Activated T-helper 17 cell treated with anti-CD3 and anti-CD28 coated beads, Interleukin-2, amount 50 U/mL, for 72 hours (primary cell): ENCODE measurements around the gene CCNK. TPM values are rescaled to one million over a fixed set of nuclear protein-coding genes. Genes with fewer than 3 reads are reported as not detected.

ENCODE experiments used
- ATAC-seq: fragments of 150-1000 bp; cut with Tn5 transposase; replicated peaks from 2 replicates; pipeline ENCODE4 v1.10.0; 2021; ENCODE audit warnings: mild to moderate bottlenecking, moderate library complexity
- H3K27ac Mint-ChIP-seq: one replicate; pipeline ENCODE4 v1.8.0; 2022; ENCODE audit warnings: mixed read lengths
- H3K27me3 Mint-ChIP-seq: one replicate; pipeline ENCODE4 v1.8.0; 2022; ENCODE audit warnings: mixed read lengths
- H3K36me3 Mint-ChIP-seq: one replicate; pipeline ENCODE4 v1.8.0; 2022; ENCODE audit warnings: low read depth, mild to moderate bottlenecking, mixed read lengths
- H3K4me1 Mint-ChIP-seq: one replicate; pipeline ENCODE4 v1.8.0; 2022; ENCODE audit warnings: mixed read lengths
- H3K4me3 Mint-ChIP-seq: one replicate; pipeline ENCODE4 v1.8.0; 2022; ENCODE audit warnings: mild to moderate bottlenecking, mixed read lengths
- H3K9me3 Mint-ChIP-seq: one replicate; pipeline ENCODE4 v1.8.0; 2022; ENCODE audit warnings: mixed read lengths
- total RNA-seq, 2 donors: library from RNA; stranded (reverse); gene quantifications; one replicate each; pipeline ENCODE4 v1.2.3, GENCODE V29; 2022

Gene CCNK
- total RNA-seq: 10 to 100 TPM; 65.7 to 89.0 TPM

DNA sequence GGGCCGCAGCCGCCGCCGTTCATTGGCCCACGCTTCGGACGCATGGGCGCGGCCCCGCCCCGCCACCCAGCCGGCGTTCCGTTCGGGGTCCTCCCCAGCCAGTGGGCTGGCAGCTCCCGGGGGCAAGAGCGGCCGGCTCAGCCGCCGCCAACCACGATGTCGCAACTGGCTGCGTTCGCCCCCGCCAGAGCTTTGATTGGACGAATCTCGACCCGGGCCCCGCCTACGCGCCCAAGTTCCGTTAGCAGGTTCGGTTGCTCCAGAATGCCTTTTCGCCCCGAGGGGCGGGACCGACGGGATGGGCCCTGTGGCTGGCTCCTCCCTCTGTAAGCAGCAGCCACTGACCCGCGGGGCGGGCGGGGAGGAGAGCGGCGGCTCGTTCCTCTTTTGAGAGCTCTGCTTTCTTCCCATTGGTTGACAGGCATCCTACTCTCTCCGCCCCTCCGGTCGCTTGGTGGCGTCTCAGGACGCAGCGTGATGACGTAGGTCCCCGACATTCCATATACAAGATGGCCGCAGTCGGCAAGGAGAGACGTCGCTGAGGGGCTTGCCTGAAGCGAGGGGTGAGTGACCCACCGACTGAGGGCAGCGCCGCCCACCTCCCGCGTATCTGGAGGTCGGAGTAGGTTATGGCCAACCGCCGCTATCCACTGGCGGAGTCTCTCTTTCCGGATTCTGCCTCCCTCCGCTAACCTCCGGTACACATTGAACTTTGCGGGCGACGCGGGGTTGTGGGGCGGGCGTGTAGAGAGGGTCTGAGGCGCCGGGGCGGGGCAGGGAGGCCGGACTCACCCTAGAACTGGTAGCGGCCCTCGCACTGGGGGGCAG is at the start of gene CCNK:
Gene CCNK, plus strand, starts transcription at position 493 of the 828 bp plus-strand sequence. CDS start 11,269 bp downstream, outside the sequence.
- Mint-ChIP-seq H3K4me1 (peaks cover 34% of the 10 kb centered on the region), H3K36me3 (peaks cover 20% of the 10 kb centered on the region), H3K4me3 (peak within 1 kb of the TSS; percentile 98), H3K9me3 (no peaks in the 10 kb centered on the region), H3K27me3 (no peaks in the 10 kb centered on the region), H3K27ac (peak within 1 kb of the TSS; percentile 97)
- ATAC-seq: peak; percentile 93

DNA sequence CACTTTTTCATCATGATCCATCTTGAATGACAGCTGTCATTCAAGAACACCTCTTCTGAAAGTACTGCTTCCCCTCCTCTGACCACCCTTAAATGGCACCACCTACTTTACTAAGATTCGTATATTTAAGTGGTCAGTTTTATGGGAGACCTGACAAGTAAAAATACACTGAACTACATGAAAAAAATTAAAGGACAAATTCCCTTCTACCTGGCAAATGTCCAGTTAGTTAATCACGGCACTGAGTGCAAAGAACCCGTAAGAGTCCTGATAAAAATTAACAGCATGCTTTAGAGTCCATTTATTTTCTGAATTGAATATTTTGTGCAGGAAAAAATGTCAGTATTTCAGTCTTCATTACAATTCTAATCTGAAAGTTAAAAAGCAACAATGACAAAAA is 49.2 kb upstream of the CCNK start:
- H3K27ac Mint-ChIP-seq: peak overlapping the region; percentile 63
- H3K4me1 Mint-ChIP-seq: peaks cover 27% of the 10 kb centered on the region
- no peak overlapping the region for H3K4me3 Mint-ChIP-seq
- ATAC-seq: no peak
- peaks cover 74% of the 10 kb centered on the region for H3K36me3 Mint-ChIP-seq
- H3K9me3 Mint-ChIP-seq: peaks cover 4% of the 10 kb centered on the region
- no peaks in the 10 kb centered on the region for H3K27me3 Mint-ChIP-seq

DNA sequence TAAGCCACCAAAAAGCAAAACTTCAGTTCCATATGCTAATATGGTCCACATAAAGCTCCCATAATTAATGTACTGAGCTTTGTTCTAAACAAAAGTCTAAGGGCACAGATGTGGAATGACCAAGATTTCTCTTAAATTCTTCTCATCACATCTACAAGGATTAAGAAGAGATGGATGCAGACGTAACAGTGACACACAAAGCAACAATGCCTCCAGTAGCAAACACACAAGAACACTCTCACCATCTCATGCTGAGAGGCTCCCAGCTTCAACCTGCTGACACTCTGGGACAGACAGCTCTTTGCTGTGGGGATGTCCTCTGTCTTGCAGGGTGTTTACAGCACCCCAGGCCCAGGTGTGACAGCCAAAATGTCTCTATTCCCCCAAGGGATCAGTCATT is 48.7 kb upstream of the CCNK start:
- no peak for ATAC-seq
- peak overlapping the region; percentile 63 for H3K27ac Mint-ChIP-seq
- peaks cover 32% of the 10 kb centered on the region for H3K4me1 Mint-ChIP-seq
- H3K27me3 Mint-ChIP-seq: no peaks in the 10 kb centered on the region
- H3K4me3 Mint-ChIP-seq: no peak overlapping the region
- peaks cover 4% of the 10 kb centered on the region for H3K9me3 Mint-ChIP-seq
- H3K36me3 Mint-ChIP-seq: peaks cover 72% of the 10 kb centered on the region

DNA sequence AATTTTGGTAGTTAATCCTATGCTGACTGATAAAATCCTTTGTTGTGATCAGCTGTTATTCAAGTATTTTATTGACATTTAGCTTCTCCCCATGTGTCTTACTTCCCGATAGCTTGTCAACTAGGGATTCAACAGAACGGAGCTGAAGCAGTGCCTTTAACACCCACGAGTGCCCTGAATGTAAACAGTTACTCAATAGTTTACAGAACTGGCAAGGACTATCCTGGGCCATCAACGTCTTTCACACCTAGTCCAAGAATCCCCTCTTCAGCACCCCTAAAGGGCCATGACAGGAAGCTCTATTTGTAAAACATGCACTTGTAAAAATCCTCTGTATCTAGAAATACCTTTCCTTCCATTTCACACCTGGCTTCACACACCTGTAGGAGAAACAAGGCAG is 45.9 kb upstream of the CCNK start:
- H3K27me3 Mint-ChIP-seq: no peaks in the 10 kb centered on the region
- peaks cover 34% of the 10 kb centered on the region for H3K4me1 Mint-ChIP-seq
- H3K9me3 Mint-ChIP-seq: no peaks in the 10 kb centered on the region
- H3K4me3 Mint-ChIP-seq: peak overlapping the region; percentile 51
- peaks cover 58% of the 10 kb centered on the region for H3K36me3 Mint-ChIP-seq
- peak overlapping the region; percentile 39 for H3K27ac Mint-ChIP-seq
- ATAC-seq: no peak

DNA sequence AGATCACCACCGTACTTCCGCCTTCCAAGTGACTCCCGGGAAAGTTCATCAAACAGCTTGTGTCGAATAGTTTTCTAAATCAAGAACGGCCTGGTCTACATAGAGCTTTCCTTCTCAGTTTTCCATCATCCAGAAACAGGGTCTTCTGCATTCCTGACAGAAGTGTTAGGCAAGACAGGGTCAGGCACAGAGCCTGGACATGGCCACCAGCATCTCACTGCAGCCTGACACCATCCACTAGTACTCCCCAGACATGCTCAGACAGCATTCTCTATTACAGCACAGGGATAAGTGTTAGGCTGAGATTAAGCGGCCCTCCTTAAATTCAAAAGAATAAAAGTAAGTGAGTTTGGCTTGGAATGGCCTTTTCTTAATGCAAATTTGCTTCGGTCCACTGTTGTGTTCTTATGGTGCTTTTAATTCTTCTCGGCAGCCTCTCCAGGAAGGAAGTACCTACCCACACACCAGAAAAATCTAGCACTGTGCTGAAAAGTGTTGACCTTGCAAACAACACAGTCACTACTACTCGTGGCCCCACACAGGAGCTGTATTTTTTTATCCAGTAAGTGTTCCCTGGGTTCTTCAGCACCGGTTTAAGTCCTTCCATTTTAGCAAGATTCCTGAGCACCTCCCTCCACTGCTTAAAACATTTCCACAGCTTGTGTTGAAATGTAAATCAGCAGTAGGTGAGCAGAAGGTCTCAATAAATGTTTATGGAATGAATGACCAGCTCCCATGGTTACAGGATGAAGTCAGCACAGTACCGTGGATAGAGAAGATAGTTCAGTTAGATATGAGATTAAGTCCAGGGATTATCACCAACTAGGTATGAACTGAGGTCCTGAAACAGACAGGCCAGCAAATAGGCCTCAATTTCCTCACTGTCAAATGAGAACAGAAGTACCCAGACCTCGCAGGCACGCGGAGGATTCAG is 44.7 kb upstream of the CCNK start:
- no peaks in the 10 kb centered on the region for H3K9me3 Mint-ChIP-seq
- ATAC-seq: peak; percentile 90
- H3K4me1 Mint-ChIP-seq: peaks cover 29% of the 10 kb centered on the region
- no peaks in the 10 kb centered on the region for H3K27me3 Mint-ChIP-seq
- H3K36me3 Mint-ChIP-seq: peaks cover 51% of the 10 kb centered on the region
- H3K4me3 Mint-ChIP-seq: peak overlapping the region; percentile 51
- peak overlapping the region; percentile 39 for H3K27ac Mint-ChIP-seq

DNA sequence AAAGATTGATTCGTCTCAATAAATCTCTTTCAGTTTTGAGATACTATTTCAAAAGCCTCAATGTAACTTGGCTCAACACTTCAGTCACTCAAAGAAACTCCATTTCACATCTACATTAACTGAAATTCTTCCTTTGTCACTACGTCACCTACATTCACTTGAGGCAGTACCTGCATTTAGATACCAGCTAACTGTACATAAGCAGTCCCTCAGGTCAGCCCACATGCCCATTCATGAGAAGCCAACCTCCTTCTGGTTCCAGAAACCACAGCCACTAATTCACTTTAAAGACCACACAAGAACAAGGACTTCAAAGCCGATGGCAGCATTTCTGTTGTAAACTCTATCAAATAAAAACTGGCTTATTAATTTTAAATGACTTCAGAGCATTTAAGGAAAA is 43.5 kb upstream of the CCNK start:
- peaks cover 48% of the 10 kb centered on the region for H3K36me3 Mint-ChIP-seq
- peaks cover 38% of the 10 kb centered on the region for H3K4me1 Mint-ChIP-seq
- peak overlapping the region; percentile 51 for H3K4me3 Mint-ChIP-seq
- no peaks in the 10 kb centered on the region for H3K27me3 Mint-ChIP-seq
- ATAC-seq: no peak
- no peaks in the 10 kb centered on the region for H3K9me3 Mint-ChIP-seq
- peak overlapping the region; percentile 39 for H3K27ac Mint-ChIP-seq

DNA sequence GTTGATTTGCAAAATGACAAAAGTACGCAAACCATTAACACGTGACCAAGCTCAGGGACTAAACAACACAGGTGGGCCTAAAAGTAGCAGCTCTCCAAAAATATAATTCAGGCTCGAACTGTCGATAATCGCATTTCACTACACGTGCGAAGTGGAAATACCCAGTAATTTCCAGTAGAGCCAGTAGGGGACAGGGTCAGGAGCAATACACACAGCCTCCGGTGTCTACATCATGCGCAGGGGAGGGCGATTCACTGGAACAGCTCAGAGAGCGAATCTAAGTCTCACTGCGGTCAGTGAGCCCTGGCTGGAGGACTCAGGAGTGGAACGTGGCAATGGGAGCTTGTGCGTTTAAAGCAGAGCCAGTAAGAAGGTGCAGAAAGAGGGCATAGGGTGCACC is 40.9 kb upstream of the CCNK start:
- Mint-ChIP-seq H3K27ac (no peak overlapping the region), H3K36me3 (peaks cover 58% of the 10 kb centered on the region), H3K4me3 (no peak overlapping the region), H3K4me1 (peaks cover 36% of the 10 kb centered on the region), H3K9me3 (no peaks in the 10 kb centered on the region), H3K27me3 (no peaks in the 10 kb centered on the region)
- no peak for ATAC-seq

DNA sequence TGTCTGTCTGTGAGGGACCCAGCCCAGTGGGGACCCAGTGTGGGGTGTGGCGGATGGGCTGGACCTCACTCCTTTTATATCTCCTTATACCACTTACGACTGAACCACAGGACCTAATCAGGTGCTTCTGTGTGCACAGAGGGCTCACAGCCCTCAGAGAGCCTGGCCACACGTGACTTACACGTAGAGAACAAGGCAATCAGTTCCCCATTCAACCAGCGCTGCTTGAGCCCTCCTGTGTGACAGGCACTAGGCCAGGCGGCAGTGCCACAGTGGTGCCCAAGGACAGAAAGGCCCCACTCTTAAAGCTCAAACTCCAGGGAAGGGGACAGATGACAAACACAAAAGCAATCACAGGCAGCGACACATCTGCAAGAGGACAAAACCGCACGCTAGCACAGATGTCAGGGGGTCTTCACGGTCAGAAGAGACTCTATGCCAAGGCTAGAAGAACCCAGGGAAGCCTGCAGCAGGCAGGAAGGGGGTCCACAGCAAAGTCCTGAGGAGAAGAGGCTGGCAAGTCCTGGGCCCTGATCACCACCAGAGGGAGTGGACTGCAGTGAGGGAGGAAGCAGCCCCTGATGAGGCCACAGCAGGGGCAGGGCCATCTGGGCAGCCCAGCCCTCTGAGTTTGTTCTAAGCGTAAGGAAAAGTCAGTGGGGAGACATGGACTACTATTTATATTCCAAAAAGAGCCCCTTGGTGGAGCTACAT is 39.9 kb upstream of the CCNK start:
- ATAC-seq: peak; percentile 15
- peaks cover 61% of the 10 kb centered on the region for H3K36me3 Mint-ChIP-seq
- no peaks in the 10 kb centered on the region for H3K9me3 Mint-ChIP-seq
- H3K4me1 Mint-ChIP-seq: peaks cover 28% of the 10 kb centered on the region
- peak overlapping the region; percentile 12 for H3K27ac Mint-ChIP-seq
- H3K27me3 Mint-ChIP-seq: no peaks in the 10 kb centered on the region
- peak overlapping the region; percentile 11 for H3K4me3 Mint-ChIP-seq

DNA sequence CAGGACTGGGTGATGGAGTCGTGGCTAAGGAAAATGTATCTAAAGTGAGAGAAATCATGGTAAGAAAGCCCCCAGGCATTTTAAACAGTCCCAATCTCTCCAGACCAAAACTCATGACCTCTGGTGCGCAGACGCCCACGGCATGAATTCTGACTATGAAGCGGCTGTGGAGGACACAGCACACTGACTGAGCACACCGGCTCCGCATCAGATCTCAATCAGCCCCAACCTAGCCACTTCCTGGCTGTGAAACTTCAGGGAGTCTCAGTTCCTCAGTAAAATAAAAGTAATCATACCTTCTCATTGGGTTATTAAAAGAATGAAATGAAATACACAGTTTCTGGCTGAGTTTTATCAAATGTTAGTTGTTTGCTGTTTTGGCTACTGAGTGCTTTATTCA is 39.3 kb upstream of the CCNK start:
- Mint-ChIP-seq H3K27me3 (no peaks in the 10 kb centered on the region), H3K36me3 (peaks cover 63% of the 10 kb centered on the region), H3K9me3 (no peaks in the 10 kb centered on the region), H3K4me1 (peaks cover 25% of the 10 kb centered on the region), H3K4me3 (peak overlapping the region; percentile 11), H3K27ac (peak overlapping the region; percentile 12)
- peak; percentile 89 for ATAC-seq

DNA sequence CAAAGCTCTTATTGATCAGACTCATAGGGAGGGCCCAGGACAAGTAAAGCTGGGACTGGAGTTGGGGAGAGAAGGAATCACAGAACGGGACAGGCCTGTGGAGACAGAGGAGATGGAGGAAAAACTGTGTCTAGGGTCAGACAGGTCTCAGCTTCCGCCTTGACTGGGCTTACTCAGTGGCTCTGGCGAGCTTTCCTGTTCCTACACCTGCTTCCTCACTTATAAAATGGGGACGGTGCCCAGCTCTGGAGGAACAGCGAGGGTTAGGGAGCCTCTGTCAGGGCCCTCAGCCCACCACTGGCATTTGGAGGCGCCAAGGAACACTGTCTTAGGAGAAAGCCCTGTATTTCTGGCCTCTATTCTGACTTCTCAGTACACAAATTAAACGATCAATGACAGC is 35.3 kb upstream of the CCNK start:
- Mint-ChIP-seq H3K36me3 (peaks cover 85% of the 10 kb centered on the region), H3K4me1 (peaks cover 13% of the 10 kb centered on the region), H3K27ac (peak overlapping the region; percentile 70), H3K9me3 (no peaks in the 10 kb centered on the region), H3K4me3 (no peak overlapping the region), H3K27me3 (no peaks in the 10 kb centered on the region)
- ATAC-seq: no peak

DNA sequence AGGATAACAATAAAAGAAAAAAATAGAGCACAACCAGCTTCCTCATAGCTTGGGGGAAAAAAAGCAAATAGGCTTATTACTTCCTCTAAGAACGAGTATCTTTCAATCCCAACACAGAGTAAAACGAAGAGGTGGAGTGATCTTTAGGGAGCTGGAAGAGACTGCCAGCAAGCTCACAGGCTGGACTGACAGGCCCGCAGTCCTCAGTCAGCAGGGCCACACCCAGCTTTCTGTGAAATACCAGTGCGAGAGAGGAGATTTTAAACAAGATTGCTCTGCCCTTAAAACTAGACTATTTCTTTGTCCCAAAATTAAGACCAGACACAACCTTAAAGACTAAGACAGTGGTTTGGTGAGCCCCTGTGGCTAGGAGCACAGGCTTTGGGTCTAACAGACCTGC is 33.5 kb upstream of the CCNK start:
- no peak overlapping the region for H3K27ac Mint-ChIP-seq

DNA sequence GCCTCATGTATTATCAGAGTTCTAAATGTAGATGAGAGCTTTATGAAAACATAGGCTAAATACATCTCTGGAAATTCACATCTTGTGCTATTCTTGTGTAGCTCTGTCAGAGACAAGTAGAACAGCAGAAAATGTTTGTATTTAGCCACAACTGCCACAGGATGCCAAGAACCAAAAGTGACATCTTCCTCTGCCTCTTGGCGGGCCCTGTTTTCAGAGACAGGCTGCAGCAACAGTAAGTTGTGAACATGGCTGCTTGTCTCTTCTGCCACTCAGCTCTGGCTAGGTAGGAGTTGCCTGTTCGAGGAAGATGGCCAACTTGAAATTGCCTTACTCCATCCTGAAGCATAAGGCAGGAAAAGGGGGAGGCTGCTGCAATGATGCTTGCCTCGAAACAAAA is 30.9 kb upstream of the CCNK start:
- ATAC-seq: no peak
- Mint-ChIP-seq H3K27ac (no peak overlapping the region), H3K4me3 (no peak overlapping the region), H3K4me1 (no peaks in the 10 kb centered on the region), H3K27me3 (no peaks in the 10 kb centered on the region), H3K36me3 (peaks cover 89% of the 10 kb centered on the region), H3K9me3 (no peaks in the 10 kb centered on the region)

More for the DNA sequence above, 33.5 kb upstream of the CCNK start:
- no peak for ATAC-seq
- Mint-ChIP-seq H3K9me3 (no peaks in the 10 kb centered on the region), H3K27me3 (no peaks in the 10 kb centered on the region), H3K4me1 (no peaks in the 10 kb centered on the region), H3K4me3 (no peak overlapping the region), H3K36me3 (peaks cover 95% of the 10 kb centered on the region)

DNA sequence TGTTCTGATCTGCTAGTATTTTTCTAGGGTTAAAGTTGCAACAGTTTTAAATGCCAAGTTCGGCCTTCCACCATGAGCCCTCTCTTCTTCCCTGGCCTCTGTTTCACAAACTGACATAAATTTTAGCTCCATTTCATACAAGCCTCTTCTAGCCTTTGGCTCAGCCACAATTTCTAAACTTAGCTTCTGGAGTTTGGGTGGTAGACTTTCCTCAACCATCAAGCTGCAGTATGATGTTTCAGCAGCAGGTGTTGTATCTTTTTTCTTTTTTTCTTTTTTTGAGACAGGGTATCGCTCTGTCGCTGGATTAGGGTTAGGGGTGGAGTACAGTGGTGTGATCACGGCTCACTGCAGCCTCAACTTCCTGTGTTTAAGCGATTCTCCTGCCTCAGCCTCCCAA is 30.0 kb upstream of the CCNK start:
- ATAC-seq: no peak
- H3K36me3 Mint-ChIP-seq: peaks cover 88% of the 10 kb centered on the region
- H3K4me1 Mint-ChIP-seq: no peaks in the 10 kb centered on the region
- H3K27ac Mint-ChIP-seq: no peak overlapping the region
- H3K27me3 Mint-ChIP-seq: no peaks in the 10 kb centered on the region
- H3K4me3 Mint-ChIP-seq: no peak overlapping the region
- no peaks in the 10 kb centered on the region for H3K9me3 Mint-ChIP-seq

DNA sequence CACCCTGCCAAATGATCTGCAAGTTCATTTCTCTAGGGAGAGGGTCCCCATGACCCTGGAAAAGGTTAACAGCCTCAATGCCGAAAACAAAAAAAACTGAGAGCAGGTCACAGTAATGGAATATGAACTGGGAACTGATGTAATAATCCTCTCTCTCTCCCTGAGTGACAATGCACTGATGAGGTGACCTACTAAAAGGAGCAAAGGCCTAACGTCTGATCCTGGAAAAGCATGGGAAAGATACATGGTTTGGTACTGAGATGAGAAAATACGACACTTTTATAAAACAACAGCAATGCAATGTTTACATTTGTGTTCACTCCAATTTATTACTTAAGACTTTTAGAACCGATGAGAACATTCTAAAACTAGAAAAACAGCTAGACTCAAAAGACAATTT is 28.2 kb upstream of the CCNK start:
- peaks cover 88% of the 10 kb centered on the region for H3K36me3 Mint-ChIP-seq
- H3K9me3 Mint-ChIP-seq: no peaks in the 10 kb centered on the region
- H3K27ac Mint-ChIP-seq: no peak overlapping the region
- no peaks in the 10 kb centered on the region for H3K4me1 Mint-ChIP-seq
- no peaks in the 10 kb centered on the region for H3K27me3 Mint-ChIP-seq
- ATAC-seq: no peak
- no peak overlapping the region for H3K4me3 Mint-ChIP-seq
